HUDEP-2 (cell line): ENCODE measurements around the gene FREM1.

Experiments used
- DNase-seq, 76 experiments: peaks; one replicate each; lab custom pipeline; 2025; ENCODE audit not compliant: unreplicated experiment in 76 of 76; lab: John Stamatoyannopoulos, UW

Gene FREM1

GRCh38 chr9:14823800-14824199 is 86.4 kb downstream of the FREM1 start:
- DNase-seq, result no peak

- no peak for DNase-seq
These were observed 87.6 kb downstream of the FREM1 start for GRCh38 chr9:14822666-14823065.

- DNase-seq, result no peak
These were observed 91.0 kb downstream of the FREM1 start for GRCh38 chr9:14819183-14819582.

- DNase-seq, result no peak
These were observed 96.0 kb downstream of the FREM1 start for GRCh38 chr9:14814249-14814628.

- DNase-seq, result no peak
These were observed 96.6 kb downstream of the FREM1 start for GRCh38 chr9:14813336-14814248.

GRCh38 chr9:14812806-14813205 is 97.4 kb downstream of the FREM1 start:
- DNase-seq, result no peak

GRCh38 chr9:14811844-14812243 is 98.4 kb downstream of the FREM1 start:
- DNase-seq, result no peak

- DNase-seq, result no peak
These were observed 103.2 kb downstream of the FREM1 start for GRCh38 chr9:14806941-14807520.

- DNase-seq, result no peak
These were observed 111.2 kb downstream of the FREM1 start for GRCh38 chr9:14799030-14799429.

GRCh38 chr9:14797435-14797834 is 112.8 kb downstream of the FREM1 start:
- no peak for DNase-seq

GRCh38 chr9:14793389-14793788 is 116.8 kb downstream of the FREM1 start:
- DNase-seq, result no peak

- no peak for DNase-seq
These were observed 119.6 kb downstream of the FREM1 start for GRCh38 chr9:14790628-14791027.

- no peak for DNase-seq
These were observed 121.4 kb downstream of the FREM1 start for GRCh38 chr9:14788846-14789245.

GRCh38 chr9:14783358-14783757 is 126.9 kb downstream of the FREM1 start:
- DNase-seq, result no peak

GRCh38 chr9:14782286-14783051 is 127.8 kb downstream of the FREM1 start:
- no peak for DNase-seq

GRCh38 chr9:14780693-14781092 is 129.5 kb downstream of the FREM1 start:
- no peak for DNase-seq

- DNase-seq, result peak in 1 of 76 experiments; percentile 5
These were observed 130.0 kb downstream of the FREM1 start for GRCh38 chr9:14780251-14780650.

- no peak for DNase-seq
These were observed 130.6 kb downstream of the FREM1 start for GRCh38 chr9:14779566-14780022.

- DNase-seq, result no peak
These were observed 131.7 kb downstream of the FREM1 start for GRCh38 chr9:14778565-14778964.

GRCh38 chr9:14775917-14776316 is 134.3 kb downstream of the FREM1 start:
- DNase-seq, result no peak

- no peak for DNase-seq
These were observed 139.6 kb downstream of the FREM1 start for GRCh38 chr9:14770592-14770991.
